Activated CD4-positive, alpha-beta T cell treated with anti-CD3 and anti-CD28 coated beads, Interleukin-10, Interleukin-2, amounts not matched to agents 100 ng/mL and 50 ng/mL, durations not matched to agents 16 hours and 8 hours (primary cell): ENCODE data around the gene ZIC1.

Source experiments
- DNase-seq: peaks from one replicate; pipeline ENCODE4 v3.0.0-alpha.2; 2020

The ZIC1 gene

DNA sequence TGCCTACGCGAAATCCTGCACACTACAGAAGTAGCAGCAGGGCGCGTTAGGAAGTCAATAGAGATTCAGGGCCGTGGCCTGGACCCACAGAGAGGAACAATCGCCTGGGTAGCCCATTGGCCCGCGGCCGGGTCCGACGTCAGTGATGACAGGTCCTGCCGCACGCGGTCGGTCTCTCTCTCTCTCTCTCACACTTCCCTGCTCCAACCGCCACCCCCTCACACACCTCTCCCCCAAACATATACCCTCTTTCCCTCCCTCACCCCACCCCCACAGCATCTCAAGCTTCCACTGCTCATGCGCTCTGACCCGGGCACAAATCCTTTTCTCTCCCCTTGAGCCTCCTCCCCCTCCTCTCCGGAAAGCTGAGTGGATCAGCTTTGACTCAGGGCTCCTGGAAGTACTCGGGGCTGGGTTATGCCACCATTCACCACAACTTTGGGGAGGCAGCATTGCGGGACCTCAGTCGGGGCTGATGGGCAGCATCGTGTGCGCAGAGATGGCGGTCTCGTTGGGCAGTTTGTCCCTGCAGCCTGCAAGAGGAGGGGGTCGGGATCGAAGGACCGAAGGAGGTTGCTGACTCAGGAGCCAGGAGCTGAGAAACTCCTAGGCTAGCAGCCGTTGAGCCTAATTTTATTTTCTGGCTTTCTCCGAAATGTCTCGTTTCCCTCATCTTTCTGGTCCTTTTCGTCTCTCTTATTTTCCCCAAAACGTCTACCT is 11.8 kb upstream of the ZIC1 start:
- DNase-seq: no peak

DNA sequence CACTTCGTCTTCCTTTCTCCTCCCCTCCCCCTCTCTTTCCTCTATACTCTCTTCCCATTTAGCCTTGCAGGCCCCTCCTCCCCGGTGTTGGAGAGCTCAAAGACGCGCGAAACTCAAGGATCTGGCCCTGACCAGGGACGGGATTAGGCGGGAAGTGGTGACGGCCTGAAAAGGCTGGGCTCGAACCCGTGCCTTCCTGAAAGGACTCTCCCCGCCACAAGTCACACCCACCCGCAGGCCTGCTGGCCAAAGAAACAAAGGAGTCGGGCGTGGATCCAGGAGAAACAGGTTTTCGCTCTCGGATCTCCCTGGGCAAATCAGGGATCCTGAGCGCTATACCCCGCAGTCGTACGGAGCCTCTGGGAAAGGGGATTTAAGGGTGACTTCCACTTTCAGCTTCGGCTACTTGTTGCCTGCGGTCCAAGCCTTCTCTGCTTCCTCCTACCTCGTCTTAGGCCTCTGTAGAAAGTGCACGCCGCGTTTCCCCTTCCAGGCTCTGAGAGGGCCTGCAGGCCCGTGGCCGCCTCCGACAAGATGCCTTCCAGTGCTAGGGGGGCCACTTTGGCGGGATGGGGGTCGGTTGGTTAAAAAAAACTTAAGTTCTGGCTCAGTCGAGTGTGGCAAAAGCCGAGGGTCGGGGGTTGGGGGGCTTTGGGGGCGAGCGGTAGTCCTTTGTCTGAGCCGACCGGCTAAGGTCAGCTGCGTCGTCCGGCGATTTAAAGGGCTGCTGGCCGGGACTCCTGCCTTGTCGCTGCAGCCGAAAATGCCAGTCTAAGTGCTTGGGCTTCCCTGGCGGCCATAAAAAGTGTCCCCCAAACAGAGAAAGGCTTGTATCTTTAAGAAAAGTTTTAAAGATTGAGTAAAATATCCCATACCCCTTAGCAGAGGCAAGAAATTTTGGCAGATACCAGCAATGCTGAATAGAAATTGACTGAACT is 11.0 kb upstream of the ZIC1 start:
- DNase-seq: no peak

DNA sequence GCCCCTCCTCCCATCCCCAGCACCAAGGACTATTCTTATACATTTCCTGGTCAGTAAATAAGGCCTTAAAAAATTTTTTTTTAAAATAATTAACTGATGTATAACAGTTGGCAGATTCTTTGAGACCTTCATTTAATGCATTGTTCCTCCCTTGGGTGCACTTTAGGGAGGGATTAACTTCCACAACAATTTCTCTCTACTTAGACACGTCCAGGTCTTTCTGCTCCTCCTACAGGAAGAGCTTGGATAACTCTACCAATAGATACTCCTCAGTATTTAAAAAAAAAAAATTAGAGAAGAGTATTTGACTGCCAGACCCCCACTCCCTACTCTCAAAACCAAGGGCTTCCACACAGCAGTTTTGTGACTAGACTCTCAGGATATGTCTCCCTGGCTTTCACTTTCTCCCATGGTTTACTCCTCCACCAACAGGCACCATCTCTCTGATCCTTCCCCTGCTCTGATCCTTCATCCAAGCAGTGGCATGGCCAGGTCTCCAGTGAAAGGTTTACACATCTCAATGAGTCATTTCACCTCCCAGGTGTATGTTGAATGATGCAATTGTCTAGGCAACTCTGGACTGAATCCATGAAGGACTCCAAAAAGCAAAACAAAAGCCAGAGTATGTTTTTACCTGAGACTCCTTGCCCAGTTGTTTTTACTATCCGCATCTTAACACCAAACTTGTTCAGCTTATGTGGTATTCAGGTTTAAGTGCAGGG is 10.2 kb upstream of the ZIC1 start:
- DNase-seq: no peak

DNA sequence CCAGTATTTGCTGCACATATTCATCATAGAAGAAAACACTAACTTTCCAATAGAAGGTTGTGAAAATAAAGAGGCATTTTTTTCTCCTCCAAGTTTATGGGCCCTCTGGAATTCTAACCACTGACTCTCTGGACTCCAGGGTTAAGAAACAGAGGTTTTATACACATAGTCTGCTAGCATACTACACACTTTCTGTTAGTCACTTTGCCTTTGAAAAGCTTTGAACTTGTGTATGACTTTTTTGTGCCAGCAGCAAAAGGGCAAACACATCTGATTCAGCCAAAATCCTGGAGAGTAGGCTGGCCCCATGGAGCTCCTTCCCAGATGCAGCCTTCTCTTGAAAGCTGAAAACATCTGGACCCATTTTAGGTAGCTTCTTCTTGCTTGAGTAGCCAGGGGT is 9.1 kb upstream of the ZIC1 start:
- no peak for DNase-seq

DNA sequence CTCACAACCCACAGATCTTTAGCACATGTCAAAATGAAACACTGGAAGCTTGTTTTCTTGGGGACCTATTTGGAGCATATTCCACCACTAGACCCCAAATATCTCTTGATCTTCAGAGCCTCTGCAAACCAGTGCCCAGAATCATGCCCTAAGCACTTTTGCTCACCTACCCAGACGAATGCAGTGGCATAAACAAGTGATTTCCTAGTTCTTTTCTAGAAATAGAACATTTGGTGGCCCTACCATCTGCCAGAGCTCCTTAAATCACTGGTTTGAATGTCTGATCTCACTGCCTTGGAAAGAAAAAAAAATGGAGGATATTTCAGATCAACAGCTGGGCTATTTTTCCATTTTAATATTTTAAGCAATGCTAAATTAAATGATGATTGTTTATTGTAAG is 8.2 kb upstream of the ZIC1 start:
- no peak for DNase-seq

DNA sequence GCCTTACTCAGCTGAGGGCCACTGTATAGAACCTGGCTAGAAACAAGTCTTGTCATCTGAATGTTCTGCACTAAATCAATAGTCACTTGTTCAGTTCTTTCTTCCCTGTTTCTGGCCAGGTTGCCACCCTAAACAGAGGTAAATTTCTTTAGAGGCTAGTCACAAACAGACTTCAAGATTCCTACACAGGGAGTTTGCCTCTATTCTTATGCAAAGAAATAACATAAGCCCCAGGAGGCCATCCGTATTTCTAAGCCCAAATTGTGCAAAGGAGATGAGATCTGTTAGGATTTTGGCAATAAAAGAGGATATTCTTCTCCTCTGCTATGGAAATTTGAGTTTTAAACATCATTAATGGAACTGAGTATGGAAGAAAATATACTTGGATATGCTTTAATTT is 7.7 kb upstream of the ZIC1 start:
- DNase-seq: no peak

DNA sequence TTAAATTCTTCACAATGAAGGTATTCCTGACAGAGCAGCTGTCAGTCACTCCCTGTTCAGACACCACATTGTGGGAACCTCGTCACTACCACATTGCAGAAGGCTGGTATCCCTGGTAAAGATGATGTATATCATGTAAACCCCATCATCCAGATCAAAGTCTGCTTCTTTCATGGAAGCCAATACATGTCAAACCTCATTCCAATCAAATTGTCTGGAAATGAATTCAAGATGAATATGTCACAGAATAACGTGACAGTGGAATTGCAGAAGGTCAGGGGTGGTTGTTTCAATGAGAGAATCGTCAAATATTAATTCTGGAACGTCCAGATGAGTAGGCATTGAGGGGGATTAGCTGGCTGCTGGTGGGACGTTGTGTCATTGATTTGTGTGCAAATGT is 7.0 kb upstream of the ZIC1 start:
- DNase-seq: no peak

DNA sequence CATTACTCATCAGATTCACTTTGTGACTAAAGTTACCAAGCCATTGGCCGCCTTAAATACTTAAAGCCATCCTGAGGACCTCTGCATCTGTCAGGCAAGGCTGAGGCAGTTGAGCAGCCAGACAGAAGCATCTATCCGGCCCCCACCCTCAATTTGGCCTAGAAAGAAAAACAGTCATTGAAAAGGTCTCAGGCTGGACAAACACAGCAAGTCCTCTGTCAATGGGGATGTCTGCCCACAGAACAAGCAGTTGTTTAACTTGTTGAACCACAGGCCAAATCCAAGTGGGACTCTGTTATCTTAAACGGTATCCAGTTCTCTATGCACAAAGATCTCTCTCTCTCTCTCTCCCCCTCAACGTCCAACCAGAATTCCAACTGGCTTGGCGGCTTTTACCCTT is 5.7 kb upstream of the ZIC1 start:
- no peak for DNase-seq

DNA sequence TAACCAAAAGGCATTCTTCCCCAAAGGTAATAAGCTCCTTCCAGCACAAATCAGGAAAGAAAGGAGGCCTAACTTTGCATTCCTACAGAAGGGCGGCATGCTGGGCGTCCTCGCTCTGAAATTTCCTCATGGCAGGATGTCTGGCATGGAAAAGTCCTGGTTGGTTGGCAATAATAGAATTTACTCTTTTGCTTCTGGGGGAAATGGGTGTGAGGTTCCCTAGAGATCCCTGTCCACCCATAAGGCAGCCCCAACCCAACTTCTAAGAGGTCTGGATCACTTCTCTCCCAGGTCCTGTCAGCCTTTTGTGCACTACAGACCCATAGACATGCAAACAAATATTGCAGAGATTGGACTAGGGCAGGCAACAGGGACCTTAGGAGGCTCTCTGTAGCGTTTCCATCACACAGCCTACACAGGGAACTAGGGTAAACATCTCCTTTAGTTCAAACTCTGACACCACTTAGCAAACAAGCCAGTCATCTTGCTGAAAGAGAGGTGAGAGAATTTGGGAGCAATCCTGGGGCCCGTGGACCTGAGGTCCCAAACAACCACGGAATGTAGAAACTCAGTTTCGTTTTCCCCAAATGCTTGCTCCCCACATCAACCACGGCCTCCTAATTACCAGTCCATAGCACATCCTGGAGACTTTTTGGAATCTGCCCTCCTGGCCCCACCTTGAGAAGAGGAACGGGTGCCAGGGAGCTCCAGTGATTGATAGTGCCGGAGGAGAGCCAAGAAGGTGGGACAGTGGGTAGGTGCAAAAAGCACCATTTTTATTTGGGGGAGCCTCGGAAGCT is 5.0 kb upstream of the ZIC1 start:
- DNase-seq: no peak

DNA sequence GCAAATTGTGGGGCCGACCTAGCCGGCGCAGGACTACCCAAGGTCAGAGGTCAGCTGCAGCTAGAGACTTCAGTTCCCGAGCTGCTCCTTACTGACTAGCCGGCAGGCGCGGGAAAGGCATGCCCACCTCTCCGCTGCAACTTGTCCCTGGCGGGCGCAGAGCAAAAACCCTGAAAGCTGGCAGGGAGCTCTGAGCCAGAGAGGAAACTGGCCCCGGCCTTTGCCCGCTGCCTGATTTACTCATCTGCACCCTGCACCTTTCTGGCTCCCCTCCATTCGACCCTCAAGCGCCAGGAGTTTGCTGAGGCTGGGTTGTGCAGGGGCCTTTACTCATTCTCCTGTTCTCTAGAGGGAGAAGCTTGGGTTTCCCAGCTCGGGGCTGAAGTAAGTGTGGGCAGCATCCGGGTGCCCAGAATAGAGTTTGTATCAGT is 4.3 kb upstream of the ZIC1 start:
- no peak for DNase-seq

DNA sequence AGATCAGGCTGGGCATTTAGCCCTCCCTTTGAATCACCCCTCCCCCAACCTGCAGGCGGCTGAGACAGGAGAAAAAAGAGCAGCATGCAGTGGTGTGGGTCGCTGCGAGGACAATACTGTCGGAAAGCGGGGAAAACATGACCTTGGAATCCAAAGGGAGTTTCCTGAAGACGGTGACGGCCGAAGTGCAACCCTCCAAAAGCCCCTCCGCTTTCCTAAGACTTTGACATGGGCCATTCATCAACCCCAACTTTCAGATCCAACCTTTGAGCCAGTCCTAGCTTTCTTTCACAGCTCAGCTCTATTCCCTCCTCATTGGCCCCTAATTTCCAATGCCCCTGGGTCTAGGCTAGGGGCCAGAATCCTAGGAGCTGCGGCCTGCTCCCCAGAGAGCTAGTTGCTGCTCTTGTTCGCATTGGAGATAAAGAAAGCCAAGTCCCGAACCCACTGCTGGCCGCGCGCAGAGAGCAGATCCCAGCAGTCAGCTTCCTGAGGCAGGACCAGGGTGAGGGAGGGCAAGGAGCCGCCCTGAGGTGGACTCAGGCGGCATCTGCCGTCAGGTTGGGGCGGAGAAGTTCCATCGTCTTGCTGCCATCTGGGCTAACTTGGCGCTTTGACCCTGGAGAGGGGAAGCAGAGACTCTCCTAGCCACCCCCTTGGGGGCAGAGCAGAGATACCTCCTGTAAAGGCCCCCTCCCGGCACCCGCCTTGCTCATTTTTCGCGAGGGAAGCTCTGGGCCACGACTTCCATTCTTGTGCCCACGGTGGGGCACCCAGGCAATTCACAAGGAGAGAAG is 3.7 kb upstream of the ZIC1 start:
- no peak for DNase-seq

DNA sequence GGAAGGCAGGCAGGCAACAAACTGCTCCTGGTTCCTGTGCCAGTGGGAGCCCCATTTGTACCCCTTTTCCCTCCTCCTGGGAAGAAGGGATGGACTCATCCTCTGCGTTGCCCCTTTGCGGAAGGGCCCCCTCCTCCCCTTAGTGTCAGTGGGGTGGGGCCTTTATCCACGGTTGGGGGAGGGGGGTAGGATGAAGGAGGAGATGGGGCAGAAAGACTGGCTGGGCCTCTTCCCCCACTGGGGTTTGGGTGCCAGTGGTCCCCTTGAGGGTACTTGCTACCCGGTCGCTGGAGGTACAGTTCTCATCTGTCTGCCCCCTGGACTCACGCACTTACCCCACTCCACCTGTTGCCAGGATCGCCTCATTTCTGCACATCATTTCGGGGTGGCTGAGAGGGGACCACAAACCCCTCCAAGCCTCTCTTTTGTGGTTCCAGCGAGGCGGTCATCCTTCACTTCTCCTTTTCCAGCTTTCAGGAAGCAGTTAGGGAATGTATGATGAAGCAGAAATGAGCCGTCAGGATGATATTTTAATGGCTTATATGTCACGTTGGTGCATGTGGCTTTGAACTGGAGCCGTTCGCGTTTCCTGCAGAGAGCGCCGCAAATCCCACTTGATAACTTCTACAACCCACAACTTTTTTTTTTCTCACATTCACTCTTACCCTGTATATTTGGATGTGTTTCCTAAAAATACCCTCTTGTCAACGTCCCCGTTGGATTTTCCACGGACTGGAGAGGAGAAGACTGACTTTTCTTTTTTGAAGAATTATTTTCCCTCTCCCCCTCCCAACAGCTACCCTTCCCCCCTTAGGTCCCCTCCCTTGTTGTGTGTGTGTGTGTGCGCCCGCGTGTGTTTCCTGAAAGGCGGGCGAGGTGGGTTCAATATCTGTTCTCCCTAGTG is 2.9 kb upstream of the ZIC1 start, which contains the start of gene ZIC4:
TSS of gene ZIC4 (minus strand) at position 516 of the 904 bp plus-strand sequence. CDS start 3,746 bp downstream, outside the sequence.
- DNase-seq: no peak

DNA sequence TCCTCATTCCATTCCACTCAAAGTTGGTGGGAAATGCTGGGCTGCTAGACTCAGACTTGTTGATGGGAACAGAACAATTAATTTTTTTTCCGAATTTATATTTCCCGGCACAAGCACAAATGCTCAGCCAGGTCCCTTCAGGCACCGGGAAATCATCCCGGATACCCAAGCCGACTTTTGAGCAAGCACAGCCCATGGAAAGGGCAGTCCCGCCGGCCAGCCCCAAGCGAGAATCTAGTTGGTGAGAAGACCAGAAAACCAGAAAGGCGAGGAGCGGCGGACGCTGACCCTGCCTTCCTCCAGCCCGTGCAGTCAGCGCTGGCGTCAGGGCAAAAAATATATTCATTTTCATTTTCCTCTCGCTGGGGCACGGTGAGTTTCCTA is 2.1 kb upstream of the ZIC1 start:
- no peak for DNase-seq

DNA sequence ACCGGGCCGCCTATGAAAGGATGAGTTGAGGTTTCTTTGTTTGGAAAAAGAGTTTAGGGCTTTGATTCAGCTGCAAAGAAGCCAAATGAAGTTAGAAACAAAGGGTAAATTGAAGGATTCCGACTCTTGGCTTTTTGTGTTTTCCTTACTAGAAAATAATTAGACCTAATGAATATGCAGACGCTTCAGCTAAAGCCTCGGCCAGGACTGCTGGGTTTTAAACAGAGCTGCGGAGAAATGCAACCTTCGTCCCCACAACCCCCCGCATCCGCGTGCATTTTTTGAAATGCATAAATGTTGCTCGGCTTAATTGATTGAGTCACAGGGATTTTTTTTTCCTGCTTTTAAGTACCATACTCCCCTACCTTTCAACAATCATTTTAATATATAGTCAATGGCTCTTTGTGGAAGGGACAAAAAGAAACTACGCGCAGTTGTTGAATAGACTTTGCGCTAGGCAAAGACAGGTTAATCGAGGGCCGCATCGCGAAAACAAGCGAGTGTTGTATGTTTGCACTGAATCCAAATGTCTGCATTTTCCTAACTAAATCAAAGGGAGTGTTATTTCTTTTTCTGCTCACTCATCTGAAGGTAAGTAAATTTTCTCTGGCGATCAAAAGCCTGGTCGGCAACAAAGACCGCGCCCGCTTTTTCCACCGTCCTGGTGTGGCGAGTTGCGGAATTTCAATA is 1.5 kb upstream of the ZIC1 start:
- DNase-seq: no peak

DNA sequence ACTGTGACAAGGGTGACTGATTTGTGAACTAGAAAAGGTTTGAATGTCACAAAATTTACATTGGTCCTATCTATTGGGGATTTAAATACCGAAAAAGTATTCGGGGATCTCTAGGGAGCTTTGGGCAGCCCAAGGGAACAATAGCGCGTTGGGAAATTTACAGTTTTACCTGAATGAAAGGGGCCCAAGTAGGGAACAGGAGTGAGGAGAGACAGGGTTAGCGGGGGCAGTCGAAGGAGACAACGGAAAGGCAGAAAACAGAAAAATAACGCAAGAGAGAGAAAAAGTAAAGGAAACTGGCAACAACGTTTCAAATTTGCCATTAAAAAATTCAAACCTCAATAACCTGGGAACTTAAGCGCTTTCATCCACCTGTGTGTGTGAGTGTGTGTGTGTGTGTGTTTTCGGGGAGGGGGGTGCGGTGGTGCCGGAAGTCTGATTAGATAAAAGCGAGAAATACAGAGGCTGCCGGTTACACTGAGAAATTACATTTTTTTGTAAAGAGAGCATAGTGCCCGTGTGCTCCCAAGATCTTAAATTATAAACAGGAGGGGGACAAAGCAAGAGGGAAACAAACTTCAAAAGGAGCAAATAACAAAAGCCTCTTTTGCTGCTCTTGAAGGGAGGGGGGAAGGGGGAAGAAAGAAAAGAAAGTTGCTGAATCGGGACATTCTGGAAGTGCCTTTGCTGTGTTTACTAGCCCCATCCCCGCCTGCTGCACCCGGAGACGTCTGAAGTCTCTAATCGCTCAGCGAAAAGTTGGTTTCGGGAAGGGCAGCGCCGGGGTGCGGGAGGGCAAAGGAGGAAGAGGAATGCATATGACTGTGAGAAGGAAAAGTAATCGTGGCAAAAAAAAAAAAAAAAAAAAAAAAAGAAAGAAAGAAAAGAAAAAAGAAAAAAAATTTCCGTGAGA is 721 bp upstream of the ZIC1 start:
- no peak for DNase-seq

DNA sequence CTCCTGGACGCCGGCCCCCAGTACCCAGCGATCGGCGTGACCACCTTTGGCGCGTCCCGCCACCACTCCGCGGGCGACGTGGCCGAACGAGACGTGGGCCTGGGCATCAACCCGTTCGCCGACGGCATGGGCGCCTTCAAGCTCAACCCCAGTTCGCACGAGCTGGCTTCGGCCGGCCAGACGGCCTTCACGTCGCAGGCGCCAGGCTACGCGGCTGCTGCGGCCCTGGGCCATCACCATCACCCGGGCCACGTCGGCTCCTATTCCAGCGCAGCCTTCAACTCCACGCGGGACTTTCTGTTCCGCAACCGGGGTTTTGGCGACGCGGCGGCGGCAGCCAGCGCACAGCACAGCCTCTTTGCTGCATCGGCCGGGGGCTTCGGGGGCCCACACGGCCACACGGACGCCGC is 956 bp downstream of the ZIC1 start:
- no peak for DNase-seq

DNA sequence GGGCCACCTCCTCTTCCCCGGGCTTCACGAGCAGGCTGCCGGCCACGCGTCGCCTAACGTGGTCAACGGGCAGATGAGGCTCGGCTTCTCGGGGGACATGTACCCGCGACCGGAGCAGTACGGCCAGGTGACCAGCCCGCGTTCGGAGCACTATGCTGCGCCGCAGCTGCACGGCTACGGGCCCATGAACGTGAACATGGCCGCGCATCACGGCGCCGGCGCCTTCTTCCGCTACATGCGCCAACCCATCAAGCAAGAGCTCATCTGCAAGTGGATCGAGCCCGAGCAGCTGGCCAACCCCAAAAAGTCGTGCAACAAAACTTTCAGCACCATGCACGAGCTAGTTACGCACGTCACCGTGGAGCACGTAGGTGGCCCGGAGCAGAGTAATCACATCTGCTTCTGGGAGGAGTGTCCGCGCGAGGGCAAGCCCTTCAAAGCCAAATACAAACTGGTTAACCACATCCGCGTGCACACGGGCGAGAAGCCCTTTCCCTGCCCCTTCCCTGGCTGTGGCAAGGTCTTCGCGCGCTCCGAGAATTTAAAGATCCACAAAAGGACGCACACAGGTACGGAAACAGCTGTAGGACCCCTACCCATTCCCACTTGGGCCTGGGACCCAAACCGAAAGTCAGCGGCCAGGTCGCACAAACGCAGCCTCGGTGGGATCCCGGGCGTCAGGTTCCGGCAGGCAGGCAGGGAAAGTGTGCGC is 1.5 kb downstream of the ZIC1 start:
- DNase-seq: peak; percentile 9

DNA sequence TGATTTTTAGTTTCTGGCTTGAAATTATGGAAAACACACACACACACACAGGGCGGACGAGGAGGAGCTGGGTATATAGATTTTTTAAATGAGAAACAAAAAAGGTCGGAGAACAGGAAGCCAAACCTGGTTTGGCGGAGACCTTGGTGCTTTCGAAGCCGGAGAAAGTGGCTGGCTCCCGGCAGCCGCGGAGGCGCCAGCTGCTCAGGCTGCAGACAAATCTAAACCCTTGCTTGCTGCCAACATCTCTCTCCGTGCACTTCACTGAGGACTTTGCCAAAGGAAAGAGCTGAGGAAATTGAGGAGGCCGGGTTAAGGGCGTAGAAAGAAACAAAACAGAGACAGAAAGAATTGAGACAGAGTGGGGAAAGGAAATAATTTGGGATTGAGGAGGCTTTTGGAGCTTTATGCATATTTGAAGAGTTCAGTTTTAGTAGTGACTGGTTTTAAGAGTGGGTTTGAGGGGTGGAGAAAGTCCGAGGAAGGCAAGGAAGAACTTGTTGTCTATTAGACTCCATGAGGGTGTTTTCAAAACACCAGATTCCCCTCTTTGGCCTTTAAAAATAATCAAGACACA is 2.2 kb downstream of the ZIC1 start:
- DNase-seq: no peak
